Stimulated activated CD4-positive, alpha-beta T cell treated with anti-CD3 and anti-CD28 coated beads, Interleukin-15, amount 100 ng/mL, for 24 hours (primary cell): ENCODE results near the gene SPATC1L.

ENCODE experiments used
- DNase-seq: peaks from one replicate; pipeline ENCODE4 v3.0.0-alpha.2; 2020

SPATC1L gene

DNA sequence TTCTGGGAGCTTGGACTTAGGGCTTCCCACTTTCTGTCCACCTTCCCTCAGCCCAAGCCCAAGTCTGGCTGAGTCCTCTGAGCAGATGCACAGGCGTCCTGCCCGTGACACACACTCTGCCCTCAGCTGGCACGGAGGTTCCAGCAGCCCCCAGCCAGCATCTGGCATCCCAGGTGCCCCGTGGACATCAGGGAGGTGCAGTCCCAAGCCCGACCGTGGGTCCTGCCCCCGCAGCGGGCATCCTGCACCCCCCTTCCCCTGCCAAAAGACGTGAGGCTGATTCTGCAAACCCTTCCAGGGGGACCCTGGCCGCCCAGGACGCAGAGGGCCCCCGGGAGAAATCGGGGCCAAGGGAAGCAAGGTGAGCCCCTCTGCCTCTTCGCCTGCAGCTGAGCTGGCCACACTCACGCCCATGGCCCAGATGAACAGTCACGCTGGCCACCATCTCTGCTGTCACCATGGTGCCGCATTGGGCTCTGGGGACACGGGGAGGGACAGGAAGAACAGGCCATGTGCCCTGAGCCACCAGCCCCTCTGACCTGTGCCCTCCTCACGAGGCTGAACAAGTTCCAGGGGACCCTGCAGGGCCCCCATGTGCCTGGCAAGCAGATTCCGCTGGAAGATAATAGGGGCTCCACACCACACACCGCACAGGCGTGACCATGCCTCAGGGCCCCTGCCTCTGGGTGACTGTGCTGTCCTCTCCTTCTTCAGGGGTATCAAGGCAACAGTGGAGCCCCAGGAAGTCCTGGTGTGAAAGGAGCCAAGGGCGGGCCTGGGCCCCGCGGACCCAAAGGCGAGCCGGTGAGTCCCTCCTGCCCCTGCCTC lies 65.7 kb downstream of the SPATC1L start:
- DNase-seq: peak; percentile 0

- DNase-seq: no peak
These were observed 66.5 kb downstream of the SPATC1L start for GRCh38 chr21:46117586-46118315.

DNA sequence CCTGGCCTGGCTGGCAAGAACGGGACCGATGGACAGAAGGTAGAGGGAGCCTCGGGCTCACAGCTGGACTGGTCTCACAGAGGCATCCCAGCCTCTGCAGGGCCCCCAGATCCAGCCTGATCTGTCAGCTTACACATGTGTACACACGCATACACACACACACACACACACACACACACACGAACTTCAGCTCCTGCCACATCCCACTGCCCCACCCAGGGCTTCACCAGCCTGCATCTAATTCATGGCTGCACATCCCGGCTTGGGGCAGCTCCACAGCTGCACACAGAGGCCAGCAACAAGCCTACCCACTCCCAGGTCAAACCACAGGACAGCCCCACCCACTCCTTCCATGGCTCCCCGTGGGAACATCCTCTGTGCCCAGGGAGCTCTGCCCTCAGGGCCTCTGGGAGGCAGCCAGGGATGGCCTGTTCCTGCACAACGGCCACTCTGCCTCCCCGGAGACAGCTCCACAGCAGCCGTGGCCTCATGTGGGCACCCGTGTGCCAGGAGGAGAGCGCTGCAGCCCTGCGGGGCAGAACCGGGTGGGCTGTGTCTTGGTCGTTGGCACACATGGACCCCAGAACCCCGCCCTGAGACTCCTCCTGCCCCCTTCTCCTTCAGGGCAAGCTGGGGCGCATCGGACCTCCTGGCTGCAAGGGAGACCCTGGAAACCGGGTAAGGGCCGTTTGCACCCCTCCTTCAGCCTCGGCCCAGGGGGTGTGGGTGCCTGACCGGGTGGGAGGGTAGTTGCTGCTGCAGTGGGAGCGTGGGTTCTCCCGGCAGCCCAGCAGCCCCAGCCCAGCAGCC lies 67.3 kb downstream of the SPATC1L start:
- no peak for DNase-seq

DNA sequence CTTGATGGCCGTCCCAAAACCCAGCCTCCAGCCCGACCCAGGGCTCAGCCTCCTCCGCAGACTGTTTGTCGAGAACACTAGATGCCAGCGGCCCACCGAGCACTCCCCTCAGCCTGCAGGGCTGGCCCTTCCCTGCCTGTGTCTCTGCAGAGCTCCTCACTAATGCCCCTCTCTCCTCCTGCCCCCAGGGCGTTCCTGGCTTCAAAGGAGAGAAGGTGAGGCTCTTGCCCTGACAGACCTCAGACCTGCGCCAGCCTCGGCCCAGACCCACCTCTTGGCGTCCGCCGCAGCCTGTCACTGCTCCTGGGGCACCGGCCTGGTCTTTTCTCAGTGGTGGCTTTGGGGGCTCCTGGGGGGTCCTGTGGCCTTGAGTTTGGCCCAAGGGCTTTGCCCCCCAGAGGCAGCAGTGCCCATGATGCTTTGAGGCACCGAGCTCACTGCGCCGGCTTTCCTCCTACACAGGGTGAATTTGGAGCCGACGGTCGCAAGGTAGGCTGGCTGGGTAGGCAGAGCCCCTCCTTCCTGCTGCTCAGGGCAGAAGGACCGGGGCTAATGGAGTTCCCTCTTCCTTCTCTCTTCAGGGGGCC lies 68.0 kb downstream of the SPATC1L start:
- DNase-seq: no peak

DNA sequence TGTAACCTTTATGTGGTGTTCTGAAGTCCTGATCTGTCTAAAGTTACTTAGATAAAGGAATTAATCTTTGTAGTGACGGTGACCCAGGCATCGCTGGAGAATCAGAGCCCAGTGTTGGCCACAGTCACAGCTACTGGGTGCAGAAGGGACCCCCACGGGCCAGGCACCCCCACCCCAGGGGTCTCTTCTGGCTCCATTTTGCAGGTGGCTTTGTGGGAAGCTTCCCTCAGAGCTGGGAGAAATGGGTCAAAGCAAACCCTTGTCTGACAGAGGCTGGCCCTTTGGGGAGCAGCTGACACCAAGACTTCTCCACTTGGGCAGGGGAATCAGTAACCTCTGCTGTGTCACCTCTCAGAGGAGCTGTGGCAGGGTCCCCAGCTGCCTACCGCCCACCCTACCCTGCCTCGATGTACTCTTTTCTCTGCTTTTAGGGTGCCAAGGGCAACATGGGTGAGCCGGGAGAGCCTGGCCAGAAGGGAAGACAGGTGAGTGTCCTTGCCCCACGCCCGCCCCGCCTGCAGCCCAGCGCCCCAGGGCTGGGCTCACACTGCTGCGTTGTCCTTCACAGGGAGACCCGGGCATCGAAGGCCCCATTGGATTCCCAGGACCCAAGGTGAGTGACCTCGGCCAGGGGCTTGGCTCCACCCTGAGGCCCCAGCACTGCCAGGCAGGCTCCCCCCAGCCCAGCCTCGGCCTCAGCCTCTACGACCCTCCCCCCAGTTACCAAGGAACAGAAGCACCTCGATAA lies 68.6 kb downstream of the SPATC1L start:
- no peak for DNase-seq

GRCh38 chr21:46114963-46115362 lies 69.3 kb downstream of the SPATC1L start:
- DNase-seq: no peak

- DNase-seq: peak; percentile 0
These were observed 70.6 kb downstream of the SPATC1L start for GRCh38 chr21:46113497-46114176.

DNA sequence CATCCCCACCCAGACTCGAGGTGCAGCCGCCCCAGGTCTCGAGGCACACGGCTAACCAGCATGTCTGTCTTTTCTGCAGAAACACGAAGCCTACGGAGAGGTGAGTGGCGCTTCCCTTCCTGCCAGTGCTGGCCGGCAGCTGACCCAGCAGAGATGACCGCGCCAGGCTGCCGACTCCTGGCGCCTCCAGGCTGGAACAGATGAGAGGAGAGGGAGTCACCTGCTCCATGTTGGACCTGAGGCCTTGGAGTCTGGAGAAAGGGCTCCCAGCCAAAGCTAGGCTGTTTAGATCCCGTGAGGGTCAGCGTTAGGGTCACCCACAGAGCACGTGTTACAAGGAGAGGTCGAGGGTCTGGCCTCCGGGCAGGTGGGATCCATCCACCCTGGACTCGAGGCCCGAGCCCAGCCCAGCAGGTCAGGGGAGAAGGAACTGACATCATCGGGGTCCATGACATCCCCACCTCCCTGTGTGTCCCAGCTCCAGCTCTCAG lies 71.5 kb downstream of the SPATC1L start:
- no peak for DNase-seq

GRCh38 chr21:46111857-46112724 lies 72.2 kb downstream of the SPATC1L start:
- DNase-seq: peak; percentile 0

- no peak for DNase-seq
These were observed 73.1 kb downstream of the SPATC1L start for GRCh38 chr21:46111193-46111571.
